Central memory CD8-positive, alpha-beta T cell (primary cell): ENCODE measurements around the gene AKNAD1.
"Not testable (repeated sequence)": the region's sequence is repeated elsewhere in the genome, so short reads cannot be mapped to it uniquely, and the experiment has no call there.

Experiments
- ATAC-seq: fragments of 150-1000 bp; cut with Tn5 transposase; replicated peaks from 2 replicates; pipeline ENCODE4 v1.10.0; 2022; ENCODE audit warnings: mild to moderate bottlenecking, moderate FRiP score, moderate number of reproducible peaks; ENCODE audit not compliant: poor library complexity, severe bottlenecking; ENCODE audit errors: extremely low read depth
- DNase-seq, 2 donors: peaks; one replicate each; pipeline ENCODE4 v3.0.0; 2021; ENCODE audit warnings: low spot score in 2 of 2
- H3K27ac Mint-ChIP-seq: one replicate; pipeline ENCODE4 v1.8.0; 2022; ENCODE audit warnings: low read depth, mild to moderate bottlenecking, moderate library complexity, mixed read lengths
- H3K27me3 Mint-ChIP-seq: one replicate; pipeline ENCODE4 v1.8.0; 2022; ENCODE audit warnings: mixed read lengths
- H3K36me3 Mint-ChIP-seq: one replicate; pipeline ENCODE4 v1.8.0; 2022; ENCODE audit warnings: mild to moderate bottlenecking, moderate library complexity, mixed read lengths; ENCODE audit not compliant: insufficient read depth
- H3K4me1 Mint-ChIP-seq: one replicate; pipeline ENCODE4 v1.8.0; 2022; ENCODE audit warnings: mixed read lengths
- H3K4me3 Mint-ChIP-seq: one replicate; pipeline ENCODE4 v1.8.0; 2022; ENCODE audit warnings: mild to moderate bottlenecking, moderate library complexity, mixed read lengths
- H3K9me3 Mint-ChIP-seq: one replicate; pipeline ENCODE4 v1.8.0; 2022; ENCODE audit warnings: mixed read lengths

Gene AKNAD1

GRCh38 chr1:108815566-108815965 is 41.3 kb downstream of the AKNAD1 start:
- Mint-ChIP-seq H3K27ac (no peak overlapping the region), H3K4me1 (no peaks in the 10 kb centered on the region), H3K27me3 (peaks cover 14% of the 10 kb centered on the region), H3K4me3 (no peak overlapping the region), H3K9me3 (no peaks in the 10 kb centered on the region), H3K36me3 (no peaks in the 10 kb centered on the region)
- no peak for ATAC-seq
- no peak for DNase-seq

GRCh38 chr1:108814343-108815125 is 42.4 kb downstream of the AKNAD1 start:
- H3K27ac Mint-ChIP-seq: no peak overlapping the region
- H3K4me1 Mint-ChIP-seq: no peaks in the 10 kb centered on the region
- DNase-seq: no peak
- peaks cover 6% of the 10 kb centered on the region for H3K27me3 Mint-ChIP-seq
- H3K9me3 Mint-ChIP-seq: no peaks in the 10 kb centered on the region
- peaks cover under 1% of the 10 kb centered on the region for H3K36me3 Mint-ChIP-seq
- no peak for ATAC-seq
- H3K4me3 Mint-ChIP-seq: no peak overlapping the region

GRCh38 chr1:108813326-108813725 is 43.6 kb downstream of the AKNAD1 start:
- Mint-ChIP-seq H3K27me3 (no peaks in the 10 kb centered on the region), H3K9me3 (no peaks in the 10 kb centered on the region), H3K4me3 (no peak overlapping the region), H3K4me1 (no peaks in the 10 kb centered on the region), H3K36me3 (peaks cover 9% of the 10 kb centered on the region), H3K27ac (no peak overlapping the region)
- ATAC-seq: no peak
- DNase-seq: no peak

DNA sequence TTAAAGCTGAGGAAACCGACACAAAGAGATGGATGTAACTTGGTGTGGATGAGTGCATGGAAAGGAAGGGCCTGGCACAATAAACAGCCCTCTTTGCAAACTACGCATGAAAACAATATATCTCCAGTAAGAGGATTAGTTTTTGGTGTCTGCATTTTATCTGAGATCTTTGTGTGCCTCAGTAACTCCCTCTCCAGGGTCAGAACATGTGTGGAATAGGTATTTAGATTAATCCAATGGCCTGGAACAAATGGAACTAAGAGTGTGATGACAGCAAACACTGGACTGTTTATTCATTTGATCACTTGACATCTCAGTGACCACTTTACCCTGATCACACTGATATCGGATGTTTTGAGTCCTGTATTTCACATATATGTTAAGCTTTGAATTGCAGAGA is 45.3 kb downstream of the AKNAD1 start:
- H3K4me3 Mint-ChIP-seq: no peak overlapping the region
- DNase-seq (no peak), ATAC-seq (no peak)
- peaks cover 19% of the 10 kb centered on the region for H3K36me3 Mint-ChIP-seq
- no peaks in the 10 kb centered on the region for H3K4me1 Mint-ChIP-seq
- no peaks in the 10 kb centered on the region for H3K27me3 Mint-ChIP-seq
- no peak overlapping the region for H3K27ac Mint-ChIP-seq
- no peaks in the 10 kb centered on the region for H3K9me3 Mint-ChIP-seq

- H3K36me3 Mint-ChIP-seq: peaks cover 41% of the 10 kb centered on the region
- no peaks in the 10 kb centered on the region for H3K27me3 Mint-ChIP-seq
- H3K27ac Mint-ChIP-seq: peak overlapping the region; percentile 32
- ATAC-seq (no peak), DNase-seq (no peak)
- H3K9me3 Mint-ChIP-seq: no peaks in the 10 kb centered on the region
- H3K4me1 Mint-ChIP-seq: peaks cover 12% of the 10 kb centered on the region
- H3K4me3 Mint-ChIP-seq: no peak overlapping the region
Observed at GRCh38 chr1:108808438-108808837, 48.5 kb downstream of the AKNAD1 start.

DNA sequence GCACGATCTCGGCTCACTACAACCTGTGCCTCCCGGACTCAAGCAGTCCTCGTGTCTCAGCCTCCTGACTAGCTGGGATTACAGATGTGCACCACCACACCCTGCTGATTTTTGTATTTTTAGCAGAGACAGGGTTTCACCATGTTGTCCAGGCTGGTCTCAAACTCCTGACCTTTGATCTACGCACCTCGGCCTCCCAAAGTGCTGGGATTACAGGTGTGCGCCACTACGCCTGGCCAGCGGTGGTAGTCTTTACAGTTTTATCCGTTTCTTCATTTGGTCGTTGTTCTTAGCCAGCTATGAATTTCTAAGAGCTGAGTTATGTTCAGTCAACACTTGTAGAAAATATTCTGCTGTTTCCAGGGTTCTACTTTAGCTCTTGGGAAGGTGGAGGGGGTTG is 53.3 kb downstream of the AKNAD1 start:
- no peaks in the 10 kb centered on the region for H3K9me3 Mint-ChIP-seq
- H3K27me3 Mint-ChIP-seq: no peaks in the 10 kb centered on the region
- no peak overlapping the region for H3K27ac Mint-ChIP-seq
- no peak overlapping the region for H3K4me3 Mint-ChIP-seq
- DNase-seq (no peak), ATAC-seq (no peak)
- H3K4me1 Mint-ChIP-seq: peaks cover 21% of the 10 kb centered on the region
- peaks cover 61% of the 10 kb centered on the region for H3K36me3 Mint-ChIP-seq

- no peak for DNase-seq
- Mint-ChIP-seq H3K36me3 (peaks cover 60% of the 10 kb centered on the region), H3K27ac (peak overlapping the region; percentile 83), H3K9me3 (no peaks in the 10 kb centered on the region), H3K4me1 (peaks cover 21% of the 10 kb centered on the region), H3K4me3 (no peak overlapping the region), H3K27me3 (no peaks in the 10 kb centered on the region)
- ATAC-seq: no peak
Observed at GRCh38 chr1:108801101-108801500, 55.8 kb downstream of the AKNAD1 start.

DNA sequence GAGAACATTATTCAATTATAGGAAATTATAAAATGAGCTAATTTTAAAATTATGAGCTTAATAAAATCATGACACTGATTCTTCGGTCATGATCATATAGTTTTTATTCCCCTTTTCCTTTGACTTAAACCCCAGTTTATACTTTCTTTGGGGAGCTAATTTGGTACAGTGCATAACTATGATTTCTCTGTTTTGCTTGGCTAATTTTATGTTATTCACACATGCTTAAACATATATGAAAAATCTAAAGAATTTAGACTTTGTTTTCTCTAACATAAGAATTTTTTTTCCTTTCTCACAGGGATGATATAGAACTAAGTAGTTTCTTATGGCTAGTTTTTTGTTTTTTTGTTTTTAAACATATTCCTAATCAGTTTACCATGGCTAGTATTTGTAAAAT is 57.9 kb downstream of the AKNAD1 start:
- ATAC-seq (no peak), DNase-seq (no peak)
- no peaks in the 10 kb centered on the region for H3K27me3 Mint-ChIP-seq
- H3K36me3 Mint-ChIP-seq: peaks cover 61% of the 10 kb centered on the region
- no peak overlapping the region for H3K27ac Mint-ChIP-seq
- no peaks in the 10 kb centered on the region for H3K9me3 Mint-ChIP-seq
- peaks cover 14% of the 10 kb centered on the region for H3K4me1 Mint-ChIP-seq
- H3K4me3 Mint-ChIP-seq: no peak overlapping the region

- H3K36me3 Mint-ChIP-seq: peaks cover 44% of the 10 kb centered on the region
- peaks cover 1% of the 10 kb centered on the region for H3K4me1 Mint-ChIP-seq
- ATAC-seq: no peak
Observed at GRCh38 chr1:108792420-108792819, 64.5 kb downstream of the AKNAD1 start.

DNA sequence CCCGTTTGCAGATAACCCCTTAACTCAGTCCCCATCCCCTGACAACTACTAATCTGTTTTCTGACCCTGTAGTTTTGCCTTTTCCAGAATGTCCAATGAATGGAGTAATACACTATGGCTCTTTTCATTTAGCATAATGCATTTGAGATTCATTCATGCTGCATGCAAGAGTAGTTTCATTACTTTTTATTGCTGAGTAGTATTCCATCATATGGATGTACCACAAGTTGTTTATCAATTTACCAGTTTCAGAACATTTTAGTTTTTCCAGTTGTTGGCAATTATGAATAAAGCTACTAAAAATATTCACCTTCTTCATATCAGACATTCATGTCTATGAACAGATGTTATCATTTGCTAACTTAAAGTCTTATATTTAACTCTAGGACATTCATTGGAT is 65.1 kb downstream of the AKNAD1 start:
- Mint-ChIP-seq H3K27me3 (no peaks in the 10 kb centered on the region), H3K4me3 (no peak overlapping the region), H3K4me1 (peaks cover 6% of the 10 kb centered on the region), H3K27ac (no peak overlapping the region), H3K36me3 (peaks cover 43% of the 10 kb centered on the region), H3K9me3 (peaks cover 13% of the 10 kb centered on the region)
- DNase-seq: no peak
- ATAC-seq: no peak

More at GRCh38 chr1:108792420-108792819, 64.5 kb downstream of the AKNAD1 start:
- Mint-ChIP-seq H3K4me3 (no peak overlapping the region), H3K9me3 (peaks cover 13% of the 10 kb centered on the region), H3K27me3 (no peaks in the 10 kb centered on the region), H3K27ac (no peak overlapping the region)
- no peak for DNase-seq

DNA sequence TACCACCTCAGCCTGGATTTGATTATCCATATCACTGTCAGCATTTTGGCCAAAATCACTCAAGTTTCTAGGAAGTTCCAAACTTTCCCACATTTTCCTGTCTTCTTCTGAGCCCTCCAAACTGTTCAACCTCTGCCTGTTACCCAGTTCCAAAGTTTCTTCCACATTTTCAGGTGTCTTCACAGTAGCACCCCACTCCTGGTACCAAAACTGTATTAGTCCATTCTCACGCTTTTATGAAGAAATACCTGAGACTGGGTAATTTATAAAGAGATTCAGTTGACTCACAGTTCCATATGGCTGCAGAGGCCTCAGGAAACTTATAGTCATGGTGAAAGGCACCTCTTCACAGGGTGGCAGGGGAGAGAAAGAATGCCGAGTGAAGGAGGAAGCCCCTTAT is 71.0 kb downstream of the AKNAD1 start:
- H3K27ac Mint-ChIP-seq: no peak overlapping the region
- no peaks in the 10 kb centered on the region for H3K27me3 Mint-ChIP-seq
- peaks cover 46% of the 10 kb centered on the region for H3K36me3 Mint-ChIP-seq
- peaks cover 13% of the 10 kb centered on the region for H3K9me3 Mint-ChIP-seq
- peaks cover 12% of the 10 kb centered on the region for H3K4me1 Mint-ChIP-seq
- no peak for DNase-seq
- no peak overlapping the region for H3K4me3 Mint-ChIP-seq
- no peak for ATAC-seq

DNA sequence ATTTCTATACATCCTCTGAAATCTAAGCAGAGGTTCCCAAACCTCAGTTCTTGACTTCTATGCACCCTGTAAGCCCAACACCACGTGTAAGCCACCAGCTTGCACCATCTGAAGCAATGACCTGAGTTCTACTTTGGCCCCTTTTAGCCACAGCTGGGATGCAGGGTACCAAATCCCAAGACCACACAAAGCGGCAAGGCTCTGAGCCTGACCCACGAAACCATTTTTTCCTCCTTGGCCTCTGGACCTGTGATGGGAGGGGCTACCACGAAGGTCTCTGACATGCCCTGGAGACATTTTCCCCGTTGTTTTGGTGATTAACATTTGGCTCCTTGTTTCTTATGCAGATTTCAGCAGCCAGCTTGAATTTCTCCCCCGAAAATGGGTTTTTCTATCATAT is 71.6 kb downstream of the AKNAD1 start:
- DNase-seq: no peak
- Mint-ChIP-seq H3K4me3 (no peak overlapping the region), H3K9me3 (peaks cover 13% of the 10 kb centered on the region), H3K27me3 (no peaks in the 10 kb centered on the region), H3K27ac (no peak overlapping the region), H3K36me3 (peaks cover 51% of the 10 kb centered on the region), H3K4me1 (peaks cover 12% of the 10 kb centered on the region)
- no peak for ATAC-seq

DNA sequence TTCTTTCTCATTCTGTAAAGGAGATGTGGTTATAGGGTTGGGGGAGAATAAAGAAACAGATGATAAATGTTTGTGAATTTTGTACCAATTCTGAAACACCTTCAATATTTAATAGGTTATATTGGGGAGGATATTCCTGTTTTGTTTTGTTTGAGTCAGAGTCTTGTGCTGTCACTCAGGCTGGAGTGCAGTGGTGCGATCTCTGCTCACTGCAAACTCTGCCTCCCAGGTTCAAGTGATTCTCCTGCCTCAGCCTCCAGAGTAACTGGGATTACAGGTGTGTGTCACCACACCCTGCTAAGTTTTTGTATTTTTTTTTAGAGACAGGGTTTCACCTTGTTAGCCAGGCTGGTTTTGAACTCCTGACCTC is 75.3 kb downstream of the AKNAD1 start:
- H3K4me3 Mint-ChIP-seq, DNase-seq, H3K27me3 Mint-ChIP-seq, ATAC-seq, H3K27ac Mint-ChIP-seq, H3K4me1 Mint-ChIP-seq: not testable (repeated sequence)
- H3K36me3 Mint-ChIP-seq: peaks cover 50% of the 10 kb centered on the region
- peaks cover 13% of the 10 kb centered on the region for H3K9me3 Mint-ChIP-seq
